Measurements from ENCODE around the gene VENTX.
A peak's percentile ranks its signal among the peaks of the same experiment; 100 is the strongest.

The VENTX gene

GRCh38 chr10:133235265-133235855, 2.3 kb upstream of the VENTX start:
- DNase-seq (ENCODE audit: low read depth) = no peak

DNA sequence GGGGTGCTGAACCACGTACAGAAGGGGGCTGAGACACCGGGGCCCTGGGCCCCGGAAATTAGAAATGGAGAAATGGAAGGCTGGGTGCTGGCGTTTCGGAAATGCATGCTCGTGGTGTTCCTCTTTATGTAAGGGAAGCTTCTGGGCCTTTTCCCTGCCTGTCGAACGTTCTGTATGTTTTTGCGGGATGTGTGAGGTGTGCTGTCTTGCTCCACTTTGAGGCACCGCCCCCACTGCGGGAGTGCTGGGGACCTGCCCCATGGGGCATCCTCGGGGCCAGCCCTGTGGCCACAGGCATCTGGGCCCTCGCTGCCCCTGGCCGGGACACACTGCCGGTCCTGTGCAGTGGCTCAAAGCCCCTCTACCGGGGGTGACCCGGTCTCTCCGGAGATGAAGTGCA, 1.7 kb upstream of the VENTX start:
- DNase-seq (ENCODE audit: low read depth) = no peak

DNA sequence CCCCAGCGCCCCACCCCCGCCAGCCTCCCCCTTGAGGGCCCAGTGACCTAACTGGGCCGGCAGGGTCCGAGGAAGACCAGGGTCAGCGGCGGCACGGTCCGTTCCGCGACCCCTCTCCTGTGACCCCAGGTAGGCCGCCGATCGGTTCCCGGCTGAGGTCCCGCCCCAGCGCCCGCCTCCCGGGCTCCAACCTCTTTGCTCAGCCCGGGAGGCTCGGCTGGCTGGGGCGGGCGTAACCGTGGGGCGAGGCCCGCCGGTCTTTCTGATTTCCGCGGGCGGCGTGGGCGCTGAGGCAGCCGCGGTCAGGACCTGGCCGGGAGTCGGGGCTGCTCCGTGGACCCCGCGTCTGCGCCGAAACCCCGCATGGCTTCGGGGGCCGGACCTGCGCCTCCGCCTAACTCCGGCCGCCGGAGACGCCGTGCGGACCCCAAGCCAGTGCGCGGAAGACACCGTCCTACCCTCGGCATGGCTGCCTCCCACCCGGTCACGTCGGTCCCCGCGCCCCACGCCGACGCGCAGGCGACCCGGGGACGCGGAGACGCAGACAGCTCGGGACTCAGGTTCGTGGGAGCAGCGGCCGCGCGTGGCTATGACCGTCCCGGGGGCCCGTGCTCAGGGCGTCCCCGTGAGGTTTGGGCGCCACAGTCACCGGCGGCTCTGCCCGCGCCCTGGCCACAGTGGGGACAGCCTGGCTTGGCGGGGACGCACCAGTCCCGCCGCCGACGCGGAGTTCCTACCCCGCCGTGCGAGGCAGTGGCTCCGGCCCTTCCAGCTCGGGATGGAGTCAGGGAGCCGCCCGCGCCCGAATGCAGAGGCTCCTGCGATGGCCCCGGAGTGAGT, 1.0 kb upstream of the VENTX start:
- DNase-seq (ENCODE audit: low read depth) = no peak

- no peak for DNase-seq (ENCODE audit: low read depth)
These were observed 441 bp upstream of the VENTX start for GRCh38 chr10:133237241-133237587.

- no peak for DNase-seq (ENCODE audit: low read depth)
These were observed 780 bp downstream of the VENTX start for GRCh38 chr10:133238466-133238804.

- no peak for DNase-seq (ENCODE audit: low read depth)
These were observed 2.3 kb downstream of the VENTX start for GRCh38 chr10:133239990-133240389.

DNA sequence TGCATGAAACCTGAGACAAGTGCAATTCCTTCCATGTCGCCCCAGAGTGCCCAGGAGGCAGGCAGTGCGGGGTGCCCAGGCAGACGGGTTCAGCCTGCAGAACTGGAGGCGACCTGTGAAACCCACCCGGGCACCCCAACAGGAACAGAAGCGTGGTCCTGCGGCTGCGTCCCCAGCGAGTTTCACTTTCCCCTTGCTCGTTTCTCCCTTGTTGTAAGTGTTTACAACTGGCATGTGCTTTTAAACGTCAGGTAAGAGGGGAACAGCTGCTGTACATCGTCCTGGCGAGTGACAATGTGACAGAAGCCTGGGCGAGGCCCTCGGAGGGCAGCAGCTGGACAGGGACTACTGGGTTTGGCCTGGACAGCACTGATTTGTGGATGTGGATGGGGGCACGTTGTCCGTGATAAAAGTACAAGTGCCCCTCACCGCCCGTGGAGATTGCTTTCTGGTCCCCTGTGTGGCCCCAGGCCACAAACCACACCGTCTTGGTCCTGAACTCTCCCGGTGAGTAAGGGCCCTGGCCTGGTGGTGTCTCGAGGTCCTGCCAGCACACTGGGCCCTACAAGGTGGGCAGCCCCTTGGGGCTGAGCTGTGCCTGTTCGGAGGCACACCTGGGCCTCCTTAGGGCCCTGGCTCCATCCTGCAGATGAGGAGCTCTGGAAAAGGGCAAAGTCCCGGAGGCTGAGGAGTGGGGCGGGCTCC, 4.0 kb downstream of the VENTX start:
- no peak for DNase-seq (ENCODE audit: low read depth)

DNA sequence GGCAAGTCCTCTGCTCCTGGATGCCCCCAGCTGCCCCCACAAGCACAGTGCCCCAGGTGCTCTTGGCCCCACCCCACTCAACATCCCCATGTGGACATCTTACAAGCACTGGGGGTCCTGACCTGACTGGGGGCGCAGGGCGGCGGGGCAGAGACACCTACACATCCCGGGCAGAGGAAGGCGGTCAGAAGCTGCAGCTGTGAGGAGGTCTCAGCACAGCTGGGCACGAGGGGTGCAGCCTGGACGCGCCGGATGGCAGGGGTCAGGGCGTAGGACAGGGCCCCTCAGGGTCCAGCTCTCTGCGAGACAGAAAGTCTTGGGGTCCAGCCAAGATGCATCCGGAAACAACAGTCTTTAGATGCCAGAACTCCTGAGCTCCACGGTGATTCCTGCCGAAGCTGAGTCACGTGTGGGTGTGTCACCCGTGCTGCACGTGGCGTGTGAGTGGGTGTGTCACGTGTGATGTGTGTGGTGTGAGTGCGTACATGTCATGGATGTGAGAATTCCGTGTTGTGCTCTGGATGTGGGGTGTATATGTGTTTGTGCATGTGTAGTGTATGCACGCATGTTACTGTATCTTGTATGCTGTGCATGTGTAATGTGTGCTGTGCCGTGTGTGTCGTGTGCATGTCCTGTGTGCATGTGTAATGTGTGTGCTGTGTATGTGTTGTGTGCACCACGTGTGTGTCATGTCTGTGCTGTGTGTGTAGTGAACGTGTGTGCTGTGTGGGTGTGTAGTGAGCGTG, 5.1 kb downstream of the VENTX start:
- peak; percentile 9 for DNase-seq (ENCODE audit: low read depth)

- no peak for DNase-seq (ENCODE audit: low read depth)
These were observed 5.9 kb downstream of the VENTX start for GRCh38 chr10:133243593-133243992.

GRCh38 chr10:133245439-133246235, 8.0 kb downstream of the VENTX start:
- DNase-seq (ENCODE audit: low read depth) = no peak

- DNase-seq (ENCODE audit: low read depth) = no peak
These were observed 8.6 kb downstream of the VENTX start for GRCh38 chr10:133246236-133246626.

DNA sequence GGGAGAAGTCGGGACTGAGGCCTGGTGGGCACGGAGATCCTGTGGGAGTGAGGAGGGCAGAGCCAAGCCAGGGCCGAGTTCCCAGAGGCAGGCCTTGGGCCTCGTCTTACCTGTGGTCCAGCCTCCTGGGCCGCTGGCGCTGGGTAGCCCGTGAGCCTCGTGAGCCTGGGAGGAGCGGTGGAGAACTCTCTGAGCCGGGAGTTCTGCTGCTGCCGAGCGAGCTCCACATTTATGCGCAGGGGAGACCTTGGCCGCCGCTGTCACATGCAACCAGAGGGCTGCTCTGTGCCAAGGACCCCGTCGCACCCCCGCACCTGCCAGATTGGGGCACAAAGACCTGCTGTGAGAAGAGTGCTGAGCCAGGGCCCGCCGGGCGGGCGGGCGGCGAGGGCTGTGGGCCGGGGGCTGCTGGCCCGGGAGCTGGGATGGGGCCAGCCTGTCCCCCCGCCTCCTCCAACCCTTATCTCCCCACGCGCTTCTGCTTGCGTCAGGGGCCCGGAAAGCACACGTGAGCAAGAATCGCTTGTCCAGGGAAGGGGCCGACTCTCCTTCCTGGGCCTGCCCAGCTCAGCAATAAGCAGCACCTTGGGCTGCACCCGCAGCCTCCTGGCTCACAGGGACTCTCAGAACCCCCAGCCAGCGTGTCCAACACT, 10.2 kb downstream of the VENTX start:
- DNase-seq (ENCODE audit: low read depth) = no peak

GRCh38 chr10:133248334-133248715, 10.7 kb downstream of the VENTX start:
- DNase-seq (ENCODE audit: low read depth) = no peak

DNA sequence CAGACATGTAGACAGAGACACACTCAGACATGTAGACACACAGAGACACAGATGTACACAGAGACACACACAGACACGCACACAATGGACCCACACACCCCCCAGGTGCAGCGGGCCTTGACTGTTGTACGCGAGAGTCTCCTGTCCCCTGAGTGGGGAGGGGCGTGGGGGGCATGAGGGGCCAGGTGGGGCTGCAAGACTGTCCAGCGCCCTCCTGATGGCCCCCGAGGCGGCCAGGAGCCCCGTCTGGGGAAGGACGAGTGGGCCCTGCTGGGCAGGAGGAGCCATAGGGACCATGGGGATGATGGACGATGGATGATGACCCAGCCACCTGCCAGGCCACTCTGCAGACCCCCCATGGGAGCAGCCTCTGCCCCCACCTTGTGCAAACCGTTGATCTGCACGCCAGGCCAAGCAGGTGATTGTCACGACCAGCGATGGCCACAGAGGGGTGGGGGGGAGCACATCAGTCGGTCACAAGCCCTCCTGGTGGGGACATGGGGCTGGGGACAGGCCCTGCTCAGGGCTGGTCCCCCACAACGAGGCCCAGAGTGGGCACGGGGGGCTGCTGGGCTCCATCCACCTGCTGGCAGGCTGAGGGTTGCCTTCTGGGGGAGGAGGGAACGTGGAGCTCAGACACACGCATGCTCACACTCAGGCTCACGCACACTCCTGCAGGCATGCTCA, 11.6 kb downstream of the VENTX start:
- no peak for DNase-seq (ENCODE audit: low read depth)

DNA sequence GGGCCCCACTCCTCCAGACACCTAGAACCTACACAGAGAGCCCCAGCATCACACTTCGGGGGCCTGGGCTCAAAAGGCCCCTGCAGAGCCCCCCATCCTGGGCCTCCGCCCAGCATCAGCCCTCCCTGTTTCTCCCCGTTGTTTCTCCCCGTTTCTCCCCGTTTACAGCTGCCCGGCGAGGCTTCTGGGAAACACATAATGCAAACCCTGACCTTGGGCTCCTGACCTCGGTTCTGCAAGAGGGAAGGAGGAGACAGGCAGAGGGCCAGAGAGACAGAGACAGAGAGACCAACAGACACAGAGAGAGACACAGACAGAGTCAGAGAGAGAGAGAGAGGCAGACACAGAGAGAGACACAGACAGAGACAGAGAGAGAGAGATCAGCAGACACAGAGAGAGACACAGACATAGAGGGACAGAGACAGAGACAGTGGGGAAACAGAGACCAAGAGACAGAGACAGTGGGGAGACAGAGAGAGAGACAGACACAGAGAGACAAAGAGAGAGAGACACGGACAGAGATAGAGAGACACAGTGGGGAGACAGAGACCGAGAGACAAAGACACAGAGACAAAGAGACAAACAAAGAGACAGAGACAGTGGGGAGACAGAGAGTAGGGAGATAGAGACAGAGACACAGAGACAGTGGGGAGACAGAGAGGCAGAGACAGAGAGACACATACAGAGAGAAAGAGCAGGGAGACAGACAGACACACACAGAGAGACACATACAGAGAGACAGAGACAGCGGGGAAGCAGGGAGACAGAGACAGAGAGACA, 12.5 kb downstream of the VENTX start:
- DNase-seq (ENCODE audit: low read depth) = no peak

GRCh38 chr10:133251388-133252222, 13.9 kb downstream of the VENTX start:
- no peak for DNase-seq (ENCODE audit: low read depth)

- DNase-seq (ENCODE audit: low read depth) = no peak
These were observed 14.5 kb downstream of the VENTX start for GRCh38 chr10:133252223-133252552.

DNA sequence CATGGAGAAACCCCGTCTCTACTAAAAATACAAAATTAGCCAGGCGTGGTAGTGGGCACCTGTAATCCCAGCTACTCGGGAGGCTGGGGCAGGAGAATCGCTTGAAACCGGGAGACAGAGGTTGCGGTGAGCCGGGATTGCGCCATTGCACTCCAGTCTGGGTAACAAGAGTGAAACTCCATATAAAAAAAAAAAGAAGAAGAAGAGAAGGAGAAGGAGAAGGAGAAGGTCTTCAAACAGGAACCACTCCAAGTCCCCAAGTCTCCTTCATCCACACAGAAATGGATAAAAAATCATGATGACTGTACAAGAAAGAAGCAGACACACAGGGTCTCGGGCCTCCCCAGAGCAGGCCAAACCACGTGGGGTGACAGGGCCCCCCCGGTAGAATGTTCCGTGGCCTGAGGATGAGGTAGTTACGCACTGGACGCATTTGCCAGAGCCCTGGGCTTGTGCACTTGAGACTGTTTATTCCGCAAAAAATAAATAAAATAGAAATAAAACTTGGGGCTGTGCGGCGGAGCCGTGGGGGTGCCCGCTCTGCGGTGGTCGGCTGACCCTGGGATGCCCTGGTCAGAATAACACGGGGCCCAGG, 15.8 kb downstream of the VENTX start:
- no peak for DNase-seq (ENCODE audit: low read depth)

Data from EH (cell line).